Measurements from ENCODE around the gene TEX14. TPM values are rescaled to one million over a fixed set of nuclear protein-coding genes. Genes with fewer than 3 reads are reported as not detected.
"Not testable (repeated sequence)": the region's sequence is repeated elsewhere in the genome, so short reads cannot be mapped to it uniquely, and the experiment has no call there.

TEX14 gene
- polyA plus RNA-seq, 2 donors: 0.02 to 0.05 TPM

DNA sequence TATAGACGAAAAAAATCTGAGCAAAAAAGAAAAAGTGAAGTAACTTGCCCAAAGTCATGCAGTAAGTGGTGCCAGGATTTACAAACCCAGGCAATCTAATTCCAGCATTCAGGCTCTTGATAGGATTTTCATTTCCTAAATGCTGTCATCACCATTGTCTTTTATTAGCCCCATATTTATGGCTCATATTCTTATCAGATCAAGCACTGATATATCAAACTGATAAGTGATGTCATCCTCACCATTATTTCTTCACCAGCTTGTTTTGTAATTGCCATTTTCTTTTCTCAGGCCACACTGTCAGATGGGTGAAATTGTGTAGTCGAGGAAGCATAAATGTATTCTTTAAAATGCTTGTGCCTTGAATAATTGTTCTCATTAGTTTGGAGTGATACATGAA is 1.9 kb upstream of the TEX14 start:
- Histone ChIP-seq H3K9me3 (ENCODE audit: control insufficient read depth in 2 of 2, insufficient read depth in 1 of 2, low read depth in 1 of 2, low read length in 1 of 2) (no peaks in the 10 kb centered on the region), H3K4me3 (ENCODE audit: low read depth in 1 of 2, low read length in 2 of 2) (no peak overlapping the region), H3K36me3 (ENCODE audit: control insufficient read depth in 2 of 2, insufficient read depth in 2 of 2, low read length in 1 of 2) (no peaks in the 10 kb centered on the region), H3K4me1 (ENCODE audit: control insufficient read depth in 2 of 2, insufficient read depth in 2 of 2, low read length in 1 of 2) (peaks cover 0 to 3% of the 10 kb centered on the region in 2 donors), H3K27ac (ENCODE audit: low read depth in 2 of 2, low read length in 1 of 2) (no peak overlapping the region), H3K27me3 (ENCODE audit: control insufficient read depth in 1 of 2, insufficient read depth in 2 of 2, low read length in 2 of 2) (no peaks in the 10 kb centered on the region)
- WGBS, 2 donors: 72 to 78% methylated on average over 2 of the region's 2 CpGs

DNA sequence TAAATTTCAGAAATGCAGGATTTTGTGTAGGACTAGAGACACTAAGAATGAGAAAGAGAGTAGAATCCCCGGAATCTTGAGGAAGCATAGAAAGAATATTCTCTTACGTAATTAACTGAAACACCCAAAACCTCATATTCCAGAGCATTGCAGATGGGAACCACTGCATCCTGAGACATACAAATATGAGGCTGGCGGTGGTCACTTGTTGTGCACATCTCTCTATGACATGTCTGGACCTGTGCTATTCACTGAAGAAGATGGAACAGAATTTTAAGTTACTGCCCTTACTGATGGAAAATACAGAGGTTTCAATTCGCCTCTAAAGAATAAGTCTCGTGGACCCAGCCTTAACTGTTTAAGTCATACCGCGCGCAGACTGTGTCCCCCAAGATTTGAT is 1.4 kb upstream of the TEX14 start:
- 62 to 63% methylated on average over 8 of the region's 8 CpGs for WGBS, 2 donors
- Histone ChIP-seq H3K36me3 (ENCODE audit: control insufficient read depth in 2 of 2, insufficient read depth in 2 of 2, low read length in 1 of 2) (no peaks in the 10 kb centered on the region), H3K4me3 (ENCODE audit: low read depth in 1 of 2, low read length in 2 of 2) (peak overlapping the region in 1 of 2 donors; percentile 69), H3K27me3 (ENCODE audit: control insufficient read depth in 1 of 2, insufficient read depth in 2 of 2, low read length in 2 of 2) (no peaks in the 10 kb centered on the region), H3K4me1 (ENCODE audit: control insufficient read depth in 2 of 2, insufficient read depth in 2 of 2, low read length in 1 of 2) (peaks cover 0 to 3% of the 10 kb centered on the region in 2 donors), H3K27ac (ENCODE audit: low read depth in 2 of 2, low read length in 1 of 2) (peak overlapping the region in 1 of 2 donors; percentile 89), H3K9me3 (ENCODE audit: control insufficient read depth in 2 of 2, insufficient read depth in 1 of 2, low read depth in 1 of 2, low read length in 1 of 2) (no peaks in the 10 kb centered on the region)

DNA sequence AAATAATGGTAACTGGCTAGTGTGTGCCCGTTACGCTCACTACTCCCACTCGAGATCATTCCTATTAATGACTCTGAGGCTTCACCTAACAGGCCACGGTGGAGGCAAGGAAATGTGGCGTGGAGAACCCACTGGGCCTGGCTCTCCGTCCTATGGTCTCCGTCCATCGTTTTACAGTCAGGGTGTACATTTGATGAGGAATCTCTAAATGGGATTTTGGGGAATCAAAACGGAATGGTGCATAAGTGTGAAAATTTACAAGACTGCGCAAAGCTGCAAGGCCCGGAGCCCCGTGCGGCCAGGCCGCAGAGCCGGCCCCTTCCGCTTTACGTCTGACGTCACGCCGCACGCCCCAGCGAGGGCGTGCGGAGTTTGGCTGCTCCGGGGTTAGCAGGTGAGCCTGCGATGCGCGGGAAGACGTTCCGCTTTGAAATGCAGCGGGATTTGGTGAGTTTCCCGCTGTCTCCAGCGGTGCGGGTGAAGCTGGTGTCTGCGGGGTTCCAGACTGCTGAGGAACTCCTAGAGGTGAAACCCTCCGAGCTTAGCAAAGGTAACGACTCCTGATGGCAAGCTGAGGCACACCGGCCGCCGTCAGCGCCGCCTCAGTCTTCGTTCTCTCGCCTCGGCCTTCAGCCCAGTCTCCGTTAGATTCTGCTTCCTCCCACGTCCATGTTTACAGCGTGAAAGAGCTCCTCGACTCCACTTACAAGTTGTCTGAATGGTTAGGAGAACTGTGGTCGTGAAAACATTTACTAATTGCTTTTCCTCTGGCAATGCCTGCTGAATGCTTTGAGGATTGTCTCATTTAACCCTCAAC is 602 bp upstream of the TEX14 start, which contains the start of gene RAD51C:
Gene RAD51C, plus strand, starts transcription at position 364 of the 817 bp plus-strand sequence. Its CDS starts 42 bp downstream, at position 406.
- peak within 1 kb of the TSS; percentile 69 to 79 for H3K4me3 ChIP-seq (ENCODE audit: low read depth in 1 of 2, low read length in 2 of 2)
- WGBS, 2 donors: 13% methylated on average over 50 of the region's 50 CpGs
- H3K9me3 ChIP-seq (ENCODE audit: control insufficient read depth in 2 of 2, insufficient read depth in 1 of 2, low read depth in 1 of 2, low read length in 1 of 2): no peaks in the 10 kb centered on the region
- H3K36me3 ChIP-seq (ENCODE audit: control insufficient read depth in 2 of 2, insufficient read depth in 2 of 2, low read length in 1 of 2): no peaks in the 10 kb centered on the region
- H3K27me3 ChIP-seq (ENCODE audit: control insufficient read depth in 1 of 2, insufficient read depth in 2 of 2, low read length in 2 of 2): no peaks in the 10 kb centered on the region
- H3K27ac ChIP-seq (ENCODE audit: low read depth in 2 of 2, low read length in 1 of 2): peak within 1 kb of the TSS; percentile 76 to 89
- H3K4me1 ChIP-seq (ENCODE audit: control insufficient read depth in 2 of 2, insufficient read depth in 2 of 2, low read length in 1 of 2): peaks cover 0 to 3% of the 10 kb centered on the region in 2 donors

GRCh38 chr17:58690033-58690432 is 1.8 kb downstream of the TEX14 start:
- not testable (repeated sequence) for H3K4me3 ChIP-seq (ENCODE audit: low read depth in 1 of 2, low read length in 2 of 2); H3K4me1 ChIP-seq (ENCODE audit: control insufficient read depth in 2 of 2, insufficient read depth in 2 of 2, low read length in 1 of 2); H3K27ac ChIP-seq (ENCODE audit: low read depth in 2 of 2, low read length in 1 of 2); H3K9me3 ChIP-seq (ENCODE audit: control insufficient read depth in 2 of 2, insufficient read depth in 1 of 2, low read depth in 1 of 2, low read length in 1 of 2); H3K36me3 ChIP-seq (ENCODE audit: control insufficient read depth in 2 of 2, insufficient read depth in 2 of 2, low read length in 1 of 2); H3K27me3 ChIP-seq (ENCODE audit: control insufficient read depth in 1 of 2, insufficient read depth in 2 of 2, low read length in 2 of 2)
- WGBS, 2 donors: 94 to 97% methylated on average over 7 of the region's 7 CpGs

DNA sequence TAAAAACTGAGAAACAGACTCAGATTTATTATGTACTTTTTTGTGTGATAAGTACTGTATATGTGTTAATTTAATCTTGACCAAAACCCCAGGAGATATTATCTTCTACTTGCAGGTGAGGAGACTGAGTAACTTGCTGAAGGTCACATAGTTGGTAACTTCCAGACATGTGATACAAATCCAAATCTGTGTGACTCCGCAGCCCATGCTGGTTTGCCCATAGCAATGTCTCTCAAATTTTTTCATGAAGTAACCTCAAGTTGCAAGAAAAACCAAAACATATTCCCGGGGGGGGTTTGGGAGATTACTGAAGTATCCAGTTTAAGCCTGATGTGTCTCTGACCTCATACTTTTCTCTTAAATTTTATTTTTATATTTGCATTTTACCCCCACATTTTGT is 3.3 kb downstream of the TEX14 start:
- no peaks in the 10 kb centered on the region for H3K36me3 ChIP-seq (ENCODE audit: control insufficient read depth in 2 of 2, insufficient read depth in 2 of 2, low read length in 1 of 2)
- H3K4me1 ChIP-seq (ENCODE audit: control insufficient read depth in 2 of 2, insufficient read depth in 2 of 2, low read length in 1 of 2): peaks cover 0 to 3% of the 10 kb centered on the region in 2 donors
- no peaks in the 10 kb centered on the region for H3K9me3 ChIP-seq (ENCODE audit: control insufficient read depth in 2 of 2, insufficient read depth in 1 of 2, low read depth in 1 of 2, low read length in 1 of 2)
- 90 to 91% methylated on average over 2 of the region's 2 CpGs for WGBS, 2 donors
- H3K4me3 ChIP-seq (ENCODE audit: low read depth in 1 of 2, low read length in 2 of 2): no peak overlapping the region
- no peak overlapping the region for H3K27ac ChIP-seq (ENCODE audit: low read depth in 2 of 2, low read length in 1 of 2)
- no peaks in the 10 kb centered on the region for H3K27me3 ChIP-seq (ENCODE audit: control insufficient read depth in 1 of 2, insufficient read depth in 2 of 2, low read length in 2 of 2)

GRCh38 chr17:58686980-58687379 is 4.9 kb downstream of the TEX14 start:
- Histone ChIP-seq H3K4me1 (ENCODE audit: control insufficient read depth in 2 of 2, insufficient read depth in 2 of 2, low read length in 1 of 2) (no peaks in the 10 kb centered on the region), H3K9me3 (ENCODE audit: control insufficient read depth in 2 of 2, insufficient read depth in 1 of 2, low read depth in 1 of 2, low read length in 1 of 2) (no peaks in the 10 kb centered on the region), H3K27me3 (ENCODE audit: control insufficient read depth in 1 of 2, insufficient read depth in 2 of 2, low read length in 2 of 2) (no peaks in the 10 kb centered on the region), H3K27ac (ENCODE audit: low read depth in 2 of 2, low read length in 1 of 2) (no peak overlapping the region), H3K36me3 (ENCODE audit: control insufficient read depth in 2 of 2, insufficient read depth in 2 of 2, low read length in 1 of 2) (no peaks in the 10 kb centered on the region), H3K4me3 (ENCODE audit: low read depth in 1 of 2, low read length in 2 of 2) (no peak overlapping the region)
- 56 to 65% methylated on average over 4 of the region's 4 CpGs for WGBS, 2 donors

DNA sequence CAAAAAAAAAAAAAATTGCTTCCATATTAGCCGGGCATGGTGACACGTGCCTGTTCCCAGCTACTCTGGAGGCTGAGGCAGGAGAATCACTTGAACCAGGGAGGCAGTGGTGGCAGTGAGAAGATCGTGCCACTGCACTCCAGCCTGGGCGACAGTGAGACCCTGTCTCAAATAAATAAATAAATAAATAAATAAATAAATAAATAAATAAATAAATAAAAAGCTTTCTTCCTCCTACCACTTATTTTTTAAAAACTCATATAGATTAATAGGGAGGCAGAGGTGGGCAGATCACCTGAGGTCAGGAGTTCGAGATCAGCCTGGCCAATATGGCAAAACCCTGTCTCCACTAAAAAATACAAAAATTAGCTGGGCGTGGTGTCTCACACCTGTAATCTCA is 7.4 kb downstream of the TEX14 start:
- H3K27ac ChIP-seq (ENCODE audit: low read depth in 2 of 2, low read length in 1 of 2); H3K27me3 ChIP-seq (ENCODE audit: control insufficient read depth in 1 of 2, insufficient read depth in 2 of 2, low read length in 2 of 2); H3K4me3 ChIP-seq (ENCODE audit: low read depth in 1 of 2, low read length in 2 of 2); H3K9me3 ChIP-seq (ENCODE audit: control insufficient read depth in 2 of 2, insufficient read depth in 1 of 2, low read depth in 1 of 2, low read length in 1 of 2); H3K36me3 ChIP-seq (ENCODE audit: control insufficient read depth in 2 of 2, insufficient read depth in 2 of 2, low read length in 1 of 2); H3K4me1 ChIP-seq (ENCODE audit: control insufficient read depth in 2 of 2, insufficient read depth in 2 of 2, low read length in 1 of 2): not testable (repeated sequence)
- 93 to 95% methylated on average over 6 of the region's 6 CpGs for WGBS, 2 donors

DNA sequence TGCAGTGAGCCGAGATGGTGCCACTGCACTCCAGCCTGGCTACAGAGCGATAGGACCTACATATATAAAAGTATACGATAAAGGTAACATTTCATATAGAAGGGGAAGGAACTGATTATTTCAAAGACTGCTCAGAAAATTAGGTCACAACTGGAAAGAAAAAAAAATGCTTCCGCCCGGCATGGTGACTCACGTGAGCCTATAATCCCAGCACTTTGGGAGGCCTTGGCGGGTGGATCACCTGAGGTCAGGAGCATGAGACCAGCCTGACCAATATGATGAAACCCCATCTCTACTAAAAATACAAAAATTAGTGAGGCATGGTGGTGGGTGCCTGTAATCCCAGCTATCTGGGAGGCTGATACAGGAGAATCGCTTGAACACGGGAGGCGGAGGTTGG is 7.8 kb downstream of the TEX14 start:
- Histone ChIP-seq H3K36me3 (ENCODE audit: control insufficient read depth in 2 of 2, insufficient read depth in 2 of 2, low read length in 1 of 2) (no peaks in the 10 kb centered on the region), H3K4me3 (ENCODE audit: low read depth in 1 of 2, low read length in 2 of 2) (no peak overlapping the region), H3K9me3 (ENCODE audit: control insufficient read depth in 2 of 2, insufficient read depth in 1 of 2, low read depth in 1 of 2, low read length in 1 of 2) (no peaks in the 10 kb centered on the region), H3K4me1 (ENCODE audit: control insufficient read depth in 2 of 2, insufficient read depth in 2 of 2, low read length in 1 of 2) (no peaks in the 10 kb centered on the region), H3K27me3 (ENCODE audit: control insufficient read depth in 1 of 2, insufficient read depth in 2 of 2, low read length in 2 of 2) (no peaks in the 10 kb centered on the region), H3K27ac (ENCODE audit: low read depth in 2 of 2, low read length in 1 of 2) (no peak overlapping the region)
- 81 to 85% methylated on average over 10 of the region's 10 CpGs for WGBS, 2 donors

DNA sequence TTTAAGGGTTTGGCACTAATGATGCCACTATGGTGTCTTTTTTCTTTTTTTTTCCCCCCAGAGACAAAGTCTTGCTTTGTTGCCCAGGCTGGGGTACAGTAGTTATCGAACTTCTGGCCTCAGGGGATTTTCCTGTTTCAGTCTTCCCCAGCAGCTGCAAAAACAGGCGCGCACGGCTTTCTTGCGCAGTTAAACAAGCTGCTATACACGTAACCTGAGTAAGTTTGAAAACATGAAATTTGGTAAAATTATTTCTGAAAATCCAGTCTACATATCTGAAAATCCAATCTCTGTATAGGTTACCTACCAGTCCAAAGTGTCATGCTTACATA is 11.8 kb downstream of the TEX14 start:
- Histone ChIP-seq H3K36me3 (ENCODE audit: control insufficient read depth in 2 of 2, insufficient read depth in 2 of 2, low read length in 1 of 2) (no peaks in the 10 kb centered on the region), H3K4me1 (ENCODE audit: control insufficient read depth in 2 of 2, insufficient read depth in 2 of 2, low read length in 1 of 2) (no peaks in the 10 kb centered on the region), H3K4me3 (ENCODE audit: low read depth in 1 of 2, low read length in 2 of 2) (no peak overlapping the region), H3K9me3 (ENCODE audit: control insufficient read depth in 2 of 2, insufficient read depth in 1 of 2, low read depth in 1 of 2, low read length in 1 of 2) (no peaks in the 10 kb centered on the region), H3K27me3 (ENCODE audit: control insufficient read depth in 1 of 2, insufficient read depth in 2 of 2, low read length in 2 of 2) (no peaks in the 10 kb centered on the region), H3K27ac (ENCODE audit: low read depth in 2 of 2, low read length in 1 of 2) (no peak overlapping the region)
- WGBS, 2 donors: 80 to 91% methylated on average over 6 of the region's 6 CpGs

Measured in esophagus (tissue), 2 donors.